Suprapubic skin (tissue), 4 donors: Measurements from ENCODE around the gene RPRD2. TPM values are rescaled to one million over a fixed set of nuclear protein-coding genes. Genes with fewer than 3 reads are reported as not detected.

Experiments used
- DNase-seq, 2 donors: peaks; one replicate each; pipeline ENCODE4 v3.0.0-alpha.2; 2019; ENCODE audit warnings: low spot score in 2 of 2
- H3K27ac ChIP-seq: fragments of 200-600 bp; sonication (generic); one replicate; pipeline ENCODE4 v1.5.1; 2019
- H3K27me3 ChIP-seq: fragments of 200-600 bp; sonication (generic); one replicate; pipeline ENCODE4 v1.5.1; 2019
- H3K36me3 ChIP-seq: fragments of 200-600 bp; sonication (generic); one replicate; pipeline ENCODE4 v1.5.1; 2019
- H3K4me1 ChIP-seq: fragments of 200-600 bp; sonication (generic); one replicate; pipeline ENCODE4 v1.5.1; 2019
- H3K4me3 ChIP-seq: fragments of 200-600 bp; sonication (generic); one replicate; pipeline ENCODE4 v1.5.1; 2019; ENCODE audit warnings: mild to moderate bottlenecking
- H3K9me3 ChIP-seq: fragments of 200-600 bp; sonication (generic); one replicate; pipeline ENCODE4 v1.5.1; 2019
- CTCF ChIP-seq, 2 donors: fragments of 200-600 bp in 1 of 2; fragments of 450-650 bp in 1 of 2; sonication (generic) in 1 of 2; IDR thresholded peaks; one replicate each; pipeline ENCODE4 v1.5.1; 2016 to 2019; ENCODE audit warnings: antibody characterized with exemption in 2 of 2, mild to moderate bottlenecking in 1 of 2, moderate library complexity in 1 of 2
- EP300 ChIP-seq: sonication (generic); formaldehyde crosslinking; IDR thresholded peaks from one replicate; pipeline ENCODE4 v1.6.1; 2017; ENCODE audit warnings: antibody characterized with exemption
- POLR2A ChIP-seq, 2 donors: fragments of 450-650 bp; IDR thresholded peaks; one replicate each; pipeline ENCODE4 v1.6.1; 2017; ENCODE audit warnings: antibody characterized with exemption in 2 of 2, mild to moderate bottlenecking in 2 of 2, moderate library complexity in 2 of 2
- POLR2AphosphoS5 ChIP-seq, 3 donors: sonication (generic); formaldehyde crosslinking; IDR thresholded peaks; one replicate each; pipeline ENCODE4 v1.6.1; 2017; ENCODE audit warnings: antibody characterized with exemption in 3 of 3
- WGBS: methylation state at CpG from one replicate; pipeline ENCODE4 v1.1.5; 2018; 5-methylcytosine and 5-hydroxymethylcytosine counted together
- total RNA-seq, 4 donors: library from RNA; depleted of rRNA; stranded (reverse); fragments of >200 nt; gene quantifications; one replicate each; pipeline ENCODE4 v1.1.0, GENCODE V29; 2016

Gene RPRD2
- total RNA-seq, 4 donors from 2014 or later: 22.2 to 39.0 (median 28.8) TPM

GRCh38 chr1:150383631-150384324 is 19.8 kb downstream of the RPRD2 start:
- no peak for DNase-seq
- Histone ChIP-seq H3K4me1 (peaks cover 6% of the 10 kb centered on the region), H3K27ac (no peak overlapping the region), H3K36me3 (no peaks in the 10 kb centered on the region), H3K9me3 (no peaks in the 10 kb centered on the region), H3K27me3 (no peaks in the 10 kb centered on the region), H3K4me3 (no peak overlapping the region)
- 45% methylated on average over 3 of the region's 3 CpGs for WGBS
- TF ChIP-seq CTCF (IDR thresholded peaks at IDR 0.05) (no peak), POLR2A (IDR thresholded peaks at IDR 0.05) (no peak), POLR2AphosphoS5 (IDR thresholded peaks at IDR 0.05) (no peak), EP300 (no peak)

- TF ChIP-seq EP300: no peak
- TF ChIP-seq POLR2AphosphoS5 (IDR thresholded peaks at IDR 0.05): no peak
- no peak for TF ChIP-seq POLR2A (IDR thresholded peaks at IDR 0.05)
- no peak for TF ChIP-seq CTCF (IDR thresholded peaks at IDR 0.05)
- no peak for DNase-seq
- Histone ChIP-seq H3K9me3 (no peaks in the 10 kb centered on the region), H3K4me1 (peaks cover 10% of the 10 kb centered on the region), H3K27me3 (no peaks in the 10 kb centered on the region), H3K27ac (no peak overlapping the region), H3K36me3 (no peaks in the 10 kb centered on the region), H3K4me3 (no peak overlapping the region)
- WGBS: 91% methylated on average over 10 of the region's 10 CpGs
Measured at GRCh38 chr1:150385537-150386445, 21.8 kb downstream of the RPRD2 start.

- Histone ChIP-seq H3K9me3 (no peaks in the 10 kb centered on the region), H3K27me3 (no peaks in the 10 kb centered on the region), H3K27ac (no peak overlapping the region), H3K4me3 (no peak overlapping the region), H3K4me1 (peaks cover 10% of the 10 kb centered on the region), H3K36me3 (no peaks in the 10 kb centered on the region)
- WGBS: 76% methylated on average over 1 of the region's 1 CpG
- no peak for DNase-seq
- TF ChIP-seq EP300 (no peak), CTCF (IDR thresholded peaks at IDR 0.05) (no peak), POLR2A (IDR thresholded peaks at IDR 0.05) (no peak), POLR2AphosphoS5 (IDR thresholded peaks at IDR 0.05) (no peak)
Measured at GRCh38 chr1:150386592-150386991, 22.6 kb downstream of the RPRD2 start.

- no peak for DNase-seq
- peaks cover 10% of the 10 kb centered on the region for H3K4me1 ChIP-seq
- no peaks in the 10 kb centered on the region for H3K9me3 ChIP-seq
- no peaks in the 10 kb centered on the region for H3K36me3 ChIP-seq
- no peaks in the 10 kb centered on the region for H3K27me3 ChIP-seq
- TF ChIP-seq EP300 (no peak), POLR2AphosphoS5 (IDR thresholded peaks at IDR 0.05) (no peak)
- H3K27ac ChIP-seq: no peak overlapping the region
- H3K4me3 ChIP-seq: no peak overlapping the region
Measured at GRCh38 chr1:150387200-150387599, 23.3 kb downstream of the RPRD2 start.

GRCh38 chr1:150388241-150388640 is 24.3 kb downstream of the RPRD2 start:
- TF ChIP-seq EP300: no peak
- TF ChIP-seq POLR2A (IDR thresholded peaks at IDR 0.05): no peak
- no peak for TF ChIP-seq POLR2AphosphoS5 (IDR thresholded peaks at IDR 0.05)
- no peak for TF ChIP-seq CTCF (IDR thresholded peaks at IDR 0.05)
- H3K4me3 ChIP-seq: no peak overlapping the region
- WGBS: 93% methylated on average over 5 of the region's 5 CpGs
- peaks cover 10% of the 10 kb centered on the region for H3K4me1 ChIP-seq
- H3K27me3 ChIP-seq: no peaks in the 10 kb centered on the region
- no peak for DNase-seq
- H3K27ac ChIP-seq: no peak overlapping the region
- no peaks in the 10 kb centered on the region for H3K36me3 ChIP-seq
- H3K9me3 ChIP-seq: no peaks in the 10 kb centered on the region
